Activated CD4-positive, alpha-beta T cell treated with anti-CD3 and anti-CD28 coated beads, Interleukin-2, amount 10 ng/mL, durations not matched to agents 24 days and 14 days (primary cell): ENCODE results near the gene B4GALT5. TPM values are rescaled to one million over a fixed set of nuclear protein-coding genes. Genes with fewer than 3 reads are reported as not detected.
A peak's percentile ranks its signal among the peaks of the same experiment; 100 is the strongest.

Experiments used
- DNase-seq: peaks from one replicate; pipeline ENCODE4 v3.0.0; 2022
- H3K27ac Mint-ChIP-seq: one replicate; pipeline ENCODE4 v1.8.0; 2022; ENCODE audit warnings: mild to moderate bottlenecking, mixed read lengths
- H3K27me3 Mint-ChIP-seq: one replicate; pipeline ENCODE4 v1.8.0; 2022; ENCODE audit warnings: mixed read lengths
- H3K36me3 Mint-ChIP-seq: one replicate; pipeline ENCODE4 v1.8.0; 2022; ENCODE audit warnings: low read depth, mild to moderate bottlenecking, mixed read lengths
- H3K4me1 Mint-ChIP-seq: one replicate; pipeline ENCODE4 v1.8.0; 2021; ENCODE audit warnings: mixed read lengths
- H3K4me3 Mint-ChIP-seq: one replicate; pipeline ENCODE4 v1.8.0; 2022; ENCODE audit warnings: mild to moderate bottlenecking, moderate library complexity, mixed read lengths
- H3K9me3 Mint-ChIP-seq: one replicate; pipeline ENCODE4 v1.8.0; 2021; ENCODE audit warnings: mixed read lengths
- intact Hi-C: fragments of 100-400 bp; cut with micrococcal nuclease; formaldehyde crosslinking; loops from one replicate; pipeline ENCODE4 v1.15.1; 2023
- total RNA-seq: library from RNA; stranded (reverse); gene quantifications from 2 replicates; pipeline ENCODE4 v1.2.3, GENCODE V29; 2022

Gene B4GALT5
- total RNA-seq, 1 donor from 2014 or later: 39.1 TPM

DNA sequence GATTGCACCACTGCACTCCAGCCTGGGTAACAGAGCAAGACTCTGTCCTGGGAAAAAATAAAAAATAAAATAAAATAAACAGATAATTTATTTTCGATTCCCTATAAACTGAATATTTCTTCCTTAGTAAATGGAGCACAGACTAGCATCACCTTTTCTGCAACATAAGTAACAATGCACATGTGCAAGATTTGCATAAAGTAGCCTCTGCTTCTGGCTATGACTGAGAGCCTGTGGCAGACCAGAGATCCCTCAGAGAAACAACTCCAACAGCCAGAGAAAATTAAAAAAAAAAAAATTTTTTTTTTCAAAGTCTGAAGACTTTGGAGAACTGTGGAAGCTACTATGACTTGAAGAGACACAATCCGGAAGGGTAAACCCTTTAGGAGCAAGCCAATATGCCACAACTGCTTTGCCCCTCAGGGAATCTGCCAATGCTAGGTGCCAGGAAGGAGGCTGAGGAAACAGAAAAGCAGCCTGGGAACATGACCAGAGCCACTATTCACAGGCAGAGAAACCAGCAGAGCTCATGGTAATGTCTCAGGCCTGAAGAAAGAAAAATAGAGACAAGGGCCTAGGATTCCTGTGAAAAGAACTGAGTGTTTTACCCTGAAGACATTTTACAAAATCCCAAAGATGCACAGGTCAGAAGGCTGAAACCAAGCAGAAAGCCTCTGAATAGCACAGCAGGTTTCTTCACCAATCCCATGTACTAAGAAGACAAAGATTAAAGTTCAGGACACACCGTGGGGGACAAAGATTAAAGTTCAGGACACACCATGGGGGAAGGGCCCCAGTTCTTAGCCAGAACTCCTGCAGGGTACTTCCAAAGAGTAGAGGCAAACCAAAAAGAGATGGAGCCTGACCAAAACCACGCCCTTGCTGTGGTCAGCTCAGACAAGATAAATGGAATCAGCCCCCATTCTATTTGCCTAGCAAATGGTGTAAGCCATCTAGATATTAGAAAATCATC is 25.8 kb downstream of the B4GALT5 start:
- Mint-ChIP-seq H3K36me3 (peaks cover 4% of the 10 kb centered on the region), H3K27ac (peak overlapping the region; percentile 48), H3K4me3 (no peak overlapping the region), H3K4me1 (peaks cover 24% of the 10 kb centered on the region), H3K27me3 (no peaks in the 10 kb centered on the region), H3K9me3 (no peaks in the 10 kb centered on the region)
- intact Hi-C loops: no loop called here
- DNase-seq: no peak

DNA sequence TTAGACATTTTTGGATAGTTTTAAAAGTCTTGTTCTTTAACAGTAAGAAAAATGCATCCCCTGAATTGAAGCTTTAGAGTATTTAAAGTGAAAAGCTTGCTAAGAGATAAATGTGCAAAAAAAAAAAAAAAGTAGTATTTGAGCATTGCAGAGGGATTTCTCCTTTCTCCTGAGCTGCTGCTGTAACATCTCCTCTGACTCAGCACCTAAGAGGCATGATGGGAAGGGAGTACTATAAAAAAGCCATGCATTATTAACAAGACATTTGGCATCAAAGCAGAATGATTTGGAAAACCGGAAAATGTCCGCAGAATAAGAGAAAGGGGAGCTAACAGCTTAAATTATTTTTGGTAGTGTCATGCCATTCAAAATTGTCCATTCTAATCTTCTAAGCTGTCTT is 27.9 kb downstream of the B4GALT5 start:
- H3K4me3 Mint-ChIP-seq: no peak overlapping the region
- no peak overlapping the region for H3K27ac Mint-ChIP-seq
- H3K9me3 Mint-ChIP-seq: no peaks in the 10 kb centered on the region
- intact Hi-C loops: no loop called here
- no peak for DNase-seq
- peaks cover 15% of the 10 kb centered on the region for H3K36me3 Mint-ChIP-seq
- peaks cover 31% of the 10 kb centered on the region for H3K4me1 Mint-ChIP-seq
- no peaks in the 10 kb centered on the region for H3K27me3 Mint-ChIP-seq

GRCh38 chr20:49685161-49685601 is 28.5 kb downstream of the B4GALT5 start:
- Mint-ChIP-seq H3K9me3 (no peaks in the 10 kb centered on the region), H3K27ac (peak overlapping the region; percentile 28), H3K36me3 (peaks cover 15% of the 10 kb centered on the region), H3K27me3 (no peaks in the 10 kb centered on the region), H3K4me1 (peaks cover 33% of the 10 kb centered on the region), H3K4me3 (no peak overlapping the region)
- intact Hi-C loops: no loop called here
- no peak for DNase-seq

GRCh38 chr20:49684335-49684997 is 29.2 kb downstream of the B4GALT5 start:
- no peak for DNase-seq
- Mint-ChIP-seq H3K4me3 (no peak overlapping the region), H3K27me3 (no peaks in the 10 kb centered on the region), H3K4me1 (peaks cover 32% of the 10 kb centered on the region), H3K27ac (no peak overlapping the region), H3K9me3 (no peaks in the 10 kb centered on the region), H3K36me3 (peaks cover 15% of the 10 kb centered on the region)
- intact Hi-C loops: no loop called here

DNA sequence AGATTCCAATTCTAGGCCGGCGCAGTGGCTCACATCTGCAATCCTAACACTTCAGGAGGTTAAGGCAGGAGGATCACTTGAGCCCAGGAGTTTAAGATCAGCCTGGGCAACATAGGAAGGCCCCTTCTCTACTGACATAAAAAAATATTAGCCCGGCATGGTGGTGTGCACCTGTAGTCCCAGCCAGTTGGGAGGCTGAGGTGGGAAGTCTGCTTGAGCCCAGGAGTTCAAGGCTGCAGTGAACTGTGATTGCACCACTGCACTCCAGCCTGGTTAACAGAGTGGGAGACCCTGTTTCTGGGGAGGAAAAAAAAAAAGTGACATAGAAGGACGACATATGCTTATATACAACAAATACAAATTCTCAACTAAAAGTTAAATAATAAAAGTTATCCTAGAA is 30.9 kb downstream of the B4GALT5 start:
- DNase-seq: no peak
- Mint-ChIP-seq H3K4me1 (peaks cover 42% of the 10 kb centered on the region), H3K27ac (no peak overlapping the region), H3K9me3 (no peaks in the 10 kb centered on the region), H3K36me3 (peaks cover 17% of the 10 kb centered on the region), H3K4me3 (no peak overlapping the region), H3K27me3 (no peaks in the 10 kb centered on the region)
- intact Hi-C loops: no loop called here

GRCh38 chr20:49682278-49682677 is 31.4 kb downstream of the B4GALT5 start:
- H3K4me3 Mint-ChIP-seq: no peak overlapping the region
- no peaks in the 10 kb centered on the region for H3K27me3 Mint-ChIP-seq
- peaks cover 47% of the 10 kb centered on the region for H3K4me1 Mint-ChIP-seq
- no peaks in the 10 kb centered on the region for H3K9me3 Mint-ChIP-seq
- H3K27ac Mint-ChIP-seq: no peak overlapping the region
- intact Hi-C loops: no loop called here
- peaks cover 17% of the 10 kb centered on the region for H3K36me3 Mint-ChIP-seq
- DNase-seq: no peak

DNA sequence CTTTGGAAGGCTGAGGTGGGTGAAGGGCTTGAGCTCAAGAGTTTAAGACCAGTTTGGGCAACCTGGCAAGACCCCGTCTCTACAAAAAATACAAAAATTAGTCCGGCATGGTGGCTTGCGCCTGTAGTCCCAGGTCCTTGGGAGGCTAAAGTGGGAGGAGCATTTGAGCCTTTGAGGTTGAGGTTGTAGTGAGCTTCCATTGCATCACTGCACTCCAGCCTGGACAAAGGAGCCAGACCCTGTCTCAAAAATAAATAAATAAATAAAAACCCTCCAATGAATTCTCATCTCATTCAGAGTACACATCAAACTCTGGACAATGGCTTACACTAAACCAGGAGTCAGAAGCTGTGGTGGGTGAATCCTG is 31.8 kb downstream of the B4GALT5 start:
- intact Hi-C loops: no loop called here
- H3K27me3 Mint-ChIP-seq: no peaks in the 10 kb centered on the region
- H3K36me3 Mint-ChIP-seq: peaks cover 18% of the 10 kb centered on the region
- no peak overlapping the region for H3K27ac Mint-ChIP-seq
- no peak for DNase-seq
- H3K4me1 Mint-ChIP-seq: peaks cover 51% of the 10 kb centered on the region
- no peaks in the 10 kb centered on the region for H3K9me3 Mint-ChIP-seq
- no peak overlapping the region for H3K4me3 Mint-ChIP-seq

- H3K27ac Mint-ChIP-seq: no peak overlapping the region
- no peak overlapping the region for H3K4me3 Mint-ChIP-seq
- DNase-seq: no peak
- H3K36me3 Mint-ChIP-seq: peaks cover 20% of the 10 kb centered on the region
- intact Hi-C loops: no loop called here
- H3K4me1 Mint-ChIP-seq: peaks cover 57% of the 10 kb centered on the region
- H3K27me3 Mint-ChIP-seq: no peaks in the 10 kb centered on the region
- H3K9me3 Mint-ChIP-seq: no peaks in the 10 kb centered on the region
Measured at GRCh38 chr20:49680484-49680883, 33.2 kb downstream of the B4GALT5 start.

GRCh38 chr20:49679634-49680033 is 34.0 kb downstream of the B4GALT5 start:
- Mint-ChIP-seq H3K27me3 (no peaks in the 10 kb centered on the region), H3K4me3 (peak overlapping the region; percentile 22), H3K27ac (no peak overlapping the region), H3K36me3 (peaks cover 25% of the 10 kb centered on the region), H3K9me3 (no peaks in the 10 kb centered on the region), H3K4me1 (peaks cover 60% of the 10 kb centered on the region)
- intact Hi-C loops: loop anchor here (2.0 to 10.0 kb wide), 5 partner anchors 19 to 143 kb away; partner anchors contain the start of gene B4GALT5
- no peak for DNase-seq

- Mint-ChIP-seq H3K36me3 (peaks cover 24% of the 10 kb centered on the region), H3K27me3 (no peaks in the 10 kb centered on the region), H3K4me1 (peaks cover 62% of the 10 kb centered on the region), H3K4me3 (peak overlapping the region; percentile 60), H3K9me3 (no peaks in the 10 kb centered on the region), H3K27ac (peak overlapping the region; percentile 22)
- no peak for DNase-seq
- intact Hi-C loops: loop anchor here (1.0 to 10.0 kb wide), 6 partner anchors 8 to 144 kb away; partner anchors contain the start of gene B4GALT5
Measured at GRCh38 chr20:49677777-49678758, 35.6 kb downstream of the B4GALT5 start.

DNA sequence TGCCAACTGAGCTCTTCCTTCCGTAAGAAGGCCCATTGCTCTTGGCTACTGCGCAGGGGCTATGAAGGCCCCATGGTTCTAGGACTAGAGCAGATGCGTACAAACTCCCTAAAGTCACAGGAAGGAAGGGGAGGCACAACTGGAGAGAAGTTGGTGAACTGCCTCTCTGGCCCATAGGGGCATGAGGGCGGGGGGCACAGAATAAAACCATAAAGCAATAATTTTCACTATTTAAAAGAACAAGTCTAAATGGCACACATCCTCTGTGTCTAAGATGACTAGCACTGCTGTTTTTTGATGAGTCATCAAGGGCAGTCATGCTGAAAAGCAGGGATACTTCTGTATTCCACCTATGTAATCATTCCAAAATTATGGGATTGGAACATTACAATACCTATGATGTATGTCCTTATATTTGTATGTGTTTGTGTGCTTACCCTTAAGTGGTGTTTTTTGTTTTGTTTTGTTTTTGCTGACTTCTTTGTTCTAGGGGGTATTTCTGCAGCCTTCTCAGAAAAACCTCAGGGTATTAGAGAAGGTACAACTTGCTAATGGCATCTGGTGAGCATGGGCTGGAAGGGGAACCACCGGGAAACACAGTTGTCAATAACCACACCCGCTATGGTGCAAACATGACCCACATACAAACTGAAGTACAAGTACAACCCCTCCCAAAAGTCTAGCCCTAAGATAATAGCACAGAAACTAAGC is 36.9 kb downstream of the B4GALT5 start:
- peaks cover 69% of the 10 kb centered on the region for H3K4me1 Mint-ChIP-seq
- H3K4me3 Mint-ChIP-seq: peak overlapping the region; percentile 60

DNA sequence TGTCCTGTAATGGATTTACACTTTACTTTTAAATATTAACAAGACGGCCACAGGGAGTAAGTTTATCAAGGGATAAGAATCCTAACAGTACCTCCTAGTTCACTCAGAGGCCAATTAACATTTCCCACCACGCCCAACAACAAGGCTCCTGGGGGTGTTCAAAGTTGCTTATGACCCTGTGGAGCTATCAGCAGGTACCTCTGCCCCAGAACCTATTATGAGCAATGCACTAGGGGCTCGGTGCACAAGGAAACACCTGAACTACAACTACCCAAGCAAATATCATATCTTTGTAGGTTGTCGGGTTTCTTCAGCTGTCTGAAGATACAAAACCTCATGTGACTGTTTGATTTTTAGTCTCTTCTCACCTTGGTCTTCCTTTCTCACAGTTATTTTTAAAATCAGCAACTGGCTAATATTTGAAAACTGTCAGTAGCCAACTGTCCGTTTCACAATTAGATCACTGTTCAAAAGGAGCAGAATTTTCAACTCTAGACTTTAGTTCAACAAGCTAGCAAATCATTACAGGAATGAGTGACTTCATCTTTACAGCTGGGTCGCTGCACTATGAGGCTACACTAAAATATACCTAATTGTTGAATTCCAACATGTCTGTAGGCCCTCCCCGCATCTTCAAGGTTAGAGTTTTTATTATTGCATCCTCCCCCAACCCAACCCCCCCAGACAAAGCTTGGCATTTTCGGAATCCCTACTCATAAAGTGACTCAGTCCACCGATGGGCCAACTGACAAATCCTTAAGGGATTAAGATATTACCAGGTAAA is 38.1 kb downstream of the B4GALT5 start:
- Mint-ChIP-seq H3K36me3 (peaks cover 15% of the 10 kb centered on the region), H3K4me1 (peaks cover 73% of the 10 kb centered on the region), H3K4me3 (no peak overlapping the region), H3K27me3 (no peaks in the 10 kb centered on the region), H3K27ac (no peak overlapping the region), H3K9me3 (no peaks in the 10 kb centered on the region)
- intact Hi-C loops: loop anchor here (5.0 to 10.0 kb wide), 4 partner anchors 37 to 147 kb away; partner anchors contain the start of gene B4GALT5
- DNase-seq: no peak

More for the DNA sequence above, 36.9 kb downstream of the B4GALT5 start:
- Mint-ChIP-seq H3K27ac (peak overlapping the region; percentile 84), H3K36me3 (peaks cover 20% of the 10 kb centered on the region), H3K27me3 (no peaks in the 10 kb centered on the region), H3K9me3 (no peaks in the 10 kb centered on the region)
- intact Hi-C loops: loop anchor here (5.0 to 10.0 kb wide), 4 partner anchors 36 to 146 kb away; partner anchors contain the start of gene B4GALT5
- peak; percentile 84 for DNase-seq
